Neural cell (in vitro differentiated cells): ENCODE measurements around the gene PNPLA1. TPM values are rescaled to one million over a fixed set of nuclear protein-coding genes. Genes with fewer than 3 reads are reported as not detected.

Experiments
- H2AFZ ChIP-seq: fragments of 200-600, 300-800 bp; sonication (generic), shearing (Covaris generic); 2 replicates; pipeline ENCODE4 v1.6.0; 2014; ENCODE audit warnings: low read depth, mild to moderate bottlenecking, antibody characterized with exemption, low read length, moderate library complexity
- H3F3A ChIP-seq: fragments of 200-600 bp; shearing (Covaris generic); 2 replicates; pipeline ENCODE4 v1.6.1; 2016; ENCODE audit warnings: mild to moderate bottlenecking, moderate library complexity, mixed read lengths, antibody characterized with exemption, low read length; ENCODE audit not compliant: insufficient read depth, poor library complexity, severe bottlenecking
- H3K27ac ChIP-seq: fragments of 200-600, 300-800 bp; sonication (generic), shearing (Covaris generic); 2 replicates; pipeline ENCODE4 v1.5.1; 2014; ENCODE audit warnings: mild to moderate bottlenecking, low read length, moderate library complexity
- H3K27me3 ChIP-seq: fragments of 300-800, 200-600 bp; sonication (generic), shearing (Covaris generic); 2 replicates; pipeline ENCODE4 v1.6.0; 2014; ENCODE audit warnings: mild to moderate bottlenecking, low read depth, low read length, moderate library complexity; ENCODE audit not compliant: insufficient read depth
- H3K36me3 ChIP-seq: fragments of 300-800, 200-600 bp; sonication (generic), shearing (Covaris generic); 2 replicates; pipeline ENCODE4 v1.5.1; 2014; ENCODE audit warnings: mild to moderate bottlenecking, antibody characterized with exemption, low read length, moderate library complexity; ENCODE audit not compliant: insufficient read depth
- H3K4me2 ChIP-seq: fragments of 300-800, 200-600 bp; sonication (generic), shearing (Covaris generic); 2 replicates; pipeline ENCODE4 v1.6.0; 2014; ENCODE audit warnings: mild to moderate bottlenecking, low read length
- H3K4me3 ChIP-seq: fragments of 300-800, 200-600 bp; sonication (generic), shearing (Covaris generic); 2 replicates; pipeline ENCODE4 v1.5.1; 2014; ENCODE audit warnings: mild to moderate bottlenecking, low read length, moderate library complexity
- H3K79me2 ChIP-seq: fragments of 200-600 bp; shearing (Covaris generic); replicated peaks from 2 replicates; pipeline ENCODE4 v1.6.0; 2014; ENCODE audit warnings: mild to moderate bottlenecking, low read length, moderate library complexity; ENCODE audit not compliant: insufficient read depth
- H3K9ac ChIP-seq: fragments of 300-800, 200-600 bp; sonication (generic), shearing (Covaris generic); 2 replicates; pipeline ENCODE4 v1.6.1; 2016; ENCODE audit warnings: mild to moderate bottlenecking, low read length, mixed read lengths
- H3K9me2 ChIP-seq: fragments of 200-600 bp; shearing (Covaris generic); 2 replicates; pipeline ENCODE4 v1.6.1; 2016; ENCODE audit warnings: mild to moderate bottlenecking, low read length, mixed read lengths; ENCODE audit not compliant: insufficient read depth
- H3K9me3 ChIP-seq: fragments of 200-600, 300-800 bp; sonication (generic), shearing (Covaris generic); 2 replicates; pipeline ENCODE4 v1.6.1; 2016; ENCODE audit warnings: mild to moderate bottlenecking, mixed run types, low read length, moderate library complexity, mixed read lengths
- H4K20me1 ChIP-seq: fragments of 200-600 bp; shearing (Covaris generic); 2 replicates; pipeline ENCODE4 v1.6.1; 2016; ENCODE audit warnings: mild to moderate bottlenecking, mixed run types; ENCODE audit not compliant: insufficient read depth
- CTCF ChIP-seq: fragments of 450-650 bp; IDR thresholded peaks from 2 replicates; pipeline ENCODE4 v1.5.1; 2014; ENCODE audit warnings: antibody characterized with exemption, mild to moderate bottlenecking, moderate library complexity; ENCODE audit not compliant: poor library complexity, severe bottlenecking
- EP300 ChIP-seq: fragments of 450-650 bp; conservative IDR thresholded peaks from 2 replicates; pipeline ENCODE4 v1.6.1; 2014; ENCODE audit warnings: antibody characterized with exemption, mild to moderate bottlenecking, moderate library complexity; ENCODE audit not compliant: poor library complexity, severe bottlenecking
- EZH2 ChIP-seq: fragments of 200-600, 300-800 bp; shearing (Covaris generic), sonication (generic); IDR thresholded peaks from 2 replicates; pipeline ENCODE4 v1.6.1; 2014; ENCODE audit warnings: antibody characterized with exemption, low read length, borderline replicate concordance, mild to moderate bottlenecking; ENCODE audit not compliant: insufficient read depth, poor library complexity, severe bottlenecking
- MXI1 ChIP-seq: fragments of 450-650 bp; conservative IDR thresholded peaks from 2 replicates; pipeline ENCODE4 v1.6.1; 2014; ENCODE audit warnings: antibody characterized with exemption, mild to moderate bottlenecking; ENCODE audit not compliant: poor library complexity, severe bottlenecking
- POLR2AphosphoS5 ChIP-seq: IDR thresholded peaks from 2 replicates; pipeline ENCODE4 v1.6.1; 2012
- RAD21 ChIP-seq: fragments of 450-650 bp; conservative IDR thresholded peaks from 2 replicates; pipeline ENCODE4 v1.6.1; 2014; ENCODE audit warnings: antibody characterized with exemption, mild to moderate bottlenecking, moderate library complexity
- REST ChIP-seq: IDR thresholded peaks from 2 replicates; pipeline ENCODE4 v1.6.1; 2012; ENCODE audit warnings: borderline replicate concordance
- SMC3 ChIP-seq: fragments of 450-650 bp; conservative IDR thresholded peaks from 2 replicates; pipeline ENCODE4 v1.6.1; 2014; ENCODE audit warnings: antibody characterized with exemption, mild to moderate bottlenecking, moderate library complexity; ENCODE audit not compliant: poor library complexity
- TAF1 ChIP-seq: IDR thresholded peaks from 2 replicates; pipeline ENCODE4 v1.6.1; 2012; ENCODE audit warnings: low read depth
- polyA plus RNA-seq: library from polyadenylated mRNA; depleted of rRNA; stranded (reverse); fragments of >200 nt; gene quantifications from 2 replicates; pipeline ENCODE4 v1.2.3, GENCODE V29; 2014

Gene PNPLA1
- polyA plus RNA-seq, 1 donor from 2014 or later, result not detected

- Histone ChIP-seq H3K79me2 (no peaks in the 10 kb centered on the region), H3K9me2 (no peaks in the 10 kb centered on the region), H3K27me3 (no peaks in the 10 kb centered on the region), H3K4me3 (no peak overlapping the region), H3K9me3 (no peaks in the 10 kb centered on the region), H3F3A (no peaks in the 10 kb centered on the region), H3K4me2 (no peak overlapping the region), H3K27ac (no peak overlapping the region), H3K9ac (no peak overlapping the region), H2AFZ (no peak overlapping the region), H3K36me3 (no peaks in the 10 kb centered on the region), H4K20me1 (no peaks in the 10 kb centered on the region)
- TF ChIP-seq SMC3 (no peak), TAF1 (no peak), CTCF (no peak), REST (no peak), RAD21 (no peak), POLR2AphosphoS5 (no peak), MXI1 (no peak), EZH2 (no peak), EP300 (no peak)
These were observed 54.9 kb downstream of the PNPLA1 start for GRCh38 chr6:36324715-36325114.

- H3K27ac ChIP-seq, result peak overlapping the region; percentile 76
- TF ChIP-seq TAF1, result peak; percentile 48
- TF ChIP-seq SMC3, result no peak
- no peak for TF ChIP-seq REST
- H3K79me2 ChIP-seq, result no peaks in the 10 kb centered on the region
- no peaks in the 10 kb centered on the region for H3K9me3 ChIP-seq
- no peaks in the 10 kb centered on the region for H3F3A ChIP-seq
- no peaks in the 10 kb centered on the region for H4K20me1 ChIP-seq
- H3K36me3 ChIP-seq, result no peaks in the 10 kb centered on the region
- H3K4me2 ChIP-seq, result no peak overlapping the region
- peak overlapping the region; percentile 22 for H3K4me3 ChIP-seq
- H3K9me2 ChIP-seq, result no peaks in the 10 kb centered on the region
- H3K9ac ChIP-seq, result peak overlapping the region; percentile 48
- no peaks in the 10 kb centered on the region for H3K27me3 ChIP-seq
- no peak overlapping the region for H2AFZ ChIP-seq
These were observed 56.6 kb downstream of the PNPLA1 start for GRCh38 chr6:36326356-36326995.
